K562 (cell line): ENCODE results near the gene LY6G6C. TPM values are rescaled to one million over a fixed set of nuclear protein-coding genes. Genes with fewer than 3 reads are reported as not detected.

Source experiments
- CBX8 ChIP-seq: fragments of 200-600 bp; sonication (generic); IDR thresholded peaks from 2 replicates; pipeline ENCODE4 v1.6.1; 2012; ENCODE audit warnings: borderline replicate concordance, mixed run types, low read depth, mild to moderate bottlenecking, moderate library complexity, mixed read lengths, low read length, control low read depth, inconsistent platforms; ENCODE audit not compliant: poor library complexity, severe bottlenecking; ENCODE audit errors: extremely low read depth
- ELK1 ChIP-seq: sonication (generic); formaldehyde crosslinking; IDR thresholded peaks from 2 replicates; pipeline ENCODE4 v1.8.1; 2022; ENCODE audit warnings: missing genetic modification reagents
- FOXK2 ChIP-seq, 2 experiments: fragments of 450-650 bp; IDR thresholded peaks in 1 of 2; conservative IDR thresholded peaks in 1 of 2; 2 replicates each; pipeline ENCODE4 v1.6.1; 2016; ENCODE audit warnings: low read depth in 2 of 2, mild to moderate bottlenecking in 1 of 2
- GTF2A2 ChIP-seq: IDR thresholded peaks from 2 replicates; pipeline ENCODE4 v1.6.1; 2016; ENCODE audit warnings: mild to moderate bottlenecking, missing genetic modification characterization, missing compliant biosample characterization
- KLF1 ChIP-seq: fragments of 450-650 bp; IDR thresholded peaks from 2 replicates; pipeline ENCODE4 v1.6.1; 2016; ENCODE audit warnings: missing genetic modification characterization, missing compliant biosample characterization
- LARP7 ChIP-seq: fragments of 450-650 bp; IDR thresholded peaks from 2 replicates; pipeline ENCODE4 v1.6.1; 2016
- MCM3 ChIP-seq: fragments of 450-650 bp; IDR thresholded peaks from 2 replicates; pipeline ENCODE4 v1.6.1; 2016
- NONO ChIP-seq, 2 experiments: fragments of 200-400 bp in 1 of 2; fragments of 450-650 bp in 1 of 2; formaldehyde crosslinking in 1 of 2; IDR thresholded peaks; 2 replicates each; pipeline ENCODE4 v1.6.1; 2017; ENCODE audit warnings: low read depth in 2 of 2, mild to moderate bottlenecking in 2 of 2, moderate library complexity in 2 of 2, low read length in 1 of 2
- PHF8 ChIP-seq: fragments of 200-600 bp; sonication (generic); IDR thresholded peaks from 2 replicates; pipeline ENCODE4 v1.6.1; 2012; ENCODE audit warnings: mixed run types, mild to moderate bottlenecking, inconsistent platforms, low read length, moderate library complexity, borderline replicate concordance
- SFPQ ChIP-seq: fragments of 200-400 bp; formaldehyde crosslinking; IDR thresholded peaks from 2 replicates; pipeline ENCODE4 v1.6.1; 2017; ENCODE audit warnings: mild to moderate bottlenecking, low read depth, low read length, moderate library complexity
- SP2 ChIP-seq: IDR thresholded peaks from 2 replicates; pipeline ENCODE4 v1.6.1; 2011; ENCODE audit warnings: mild to moderate bottlenecking, low read depth, low read length, moderate library complexity; ENCODE audit not compliant: poor library complexity, severe bottlenecking; ENCODE audit errors: extremely low read depth
- ZBTB34 ChIP-seq: fragments of 250-450 bp; sonication (Bioruptor Pico); IDR thresholded peaks from 2 replicates; pipeline ENCODE4 v1.8.0; 2021; ENCODE audit warnings: mild to moderate bottlenecking, moderate library complexity
- ZNF143 ChIP-seq: sonication (generic); formaldehyde crosslinking; IDR thresholded peaks from 2 replicates; pipeline ENCODE4 v1.9.0; 2022; ENCODE audit warnings: mild to moderate bottlenecking, missing genetic modification reagents
- ZNF23 ChIP-seq: fragments of 250-450 bp; sonication (Bioruptor Pico); IDR thresholded peaks from 2 replicates; pipeline ENCODE4 v1.4.0; 2020; ENCODE audit warnings: mild to moderate bottlenecking
- ZNF324 ChIP-seq: fragments of 250-450 bp; sonication (Bioruptor Pico); IDR thresholded peaks from 2 replicates; pipeline ENCODE4 v1.4.0; 2020; ENCODE audit warnings: mild to moderate bottlenecking
- polyA plus RNA-seq, 8 experiments: library from polyadenylated mRNA; depleted of rRNA in 4 of 8; stranded (reverse) in 5 of 8; unstranded in 3 of 8; fragments of >200 nt; fragmentation: Nextera tagmentation in 2 of 8; fragmentation: Illumina TruSeq in 1 of 8; extraction: Ambion mirVana in 2 of 8; extraction: Trizol in 1 of 8; gene quantifications; 2 replicates each; pipeline versions ENCODE4 v1.2.1 to v1.2.3, GENCODE V29; 2011 to 2014; ENCODE audit warnings: inconsistent platforms in 1 of 8, missing spikeins in 1 of 8
- total RNA-seq, 7 experiments: library from RNA; depleted of rRNA in 6 of 7; stranded (reverse); fragments of >200 nt in 6 of 7; fragmentation: Illumina TruSeq in 2 of 7; extraction: Trizol in 2 of 7; gene quantifications; 2 replicates each; pipeline versions ENCODE4 v1.2.1 to v1.2.3, GENCODE V29; 2011 to 2021; ENCODE audit warnings: low replicate concordance in 1 of 7

LY6G6C gene
- total and polyA plus RNA-seq, 9 of the 15 experiments (the other 6 are each of a cell fraction or from before 2014, with no cell fraction given): 0.06 to 0.20 TPM; not detected in 7

GRCh38 chr6:31690231-31691077 lies 31.1 kb downstream of the LY6G6C start (continued):
- TF ChIP-seq SFPQ (no peak), ZNF143 (CRISPR knock-in tag) (no peak), ZNF23 (CRISPR knock-in tag) (no peak), FOXK2 (conservative IDR thresholded peaks at IDR 0.05 in 1 of 2, IDR thresholded peaks at IDR 0.05 in 1 of 2; ENCODE audit: low read depth in 2 of 2) (peak; percentile 15 to 49; a peak in 2 of 4 replicates), ZBTB34 (CRISPR knock-in tag) (no peak), CBX8 (no peak), ZNF324 (CRISPR knock-in tag) (no peak), KLF1 (tag) (peak; percentile 78; the same call in 1 of the 2 replicates), NONO (IDR thresholded peaks at IDR 0.05; ENCODE audit: low read depth in 2 of 2, low read length in 1 of 2) (no peak), PHF8 (peak; percentile 55; the same call in 1 of the 2 replicates), LARP7 (peak; percentile 13; the same call in 1 of the 2 replicates), GTF2A2 (tag) (no peak; the same call in 1 of the 2 replicates), ELK1 (CRISPR knock-in tag) (no peak), MCM3 (no peak), SP2 (no peak)
